OCI-LY1 (cell line): ENCODE results near the gene IL10RB.

ENCODE experiments used
- H2AFZ ChIP-seq: fragments of 200-600 bp; sonication (generic), shearing (Covaris generic); 2 replicates; pipeline ENCODE4 v1.6.0; 2014; ENCODE audit warnings: antibody characterized with exemption, mild to moderate bottlenecking, low read length
- H3F3A ChIP-seq: fragments of 200-600 bp; sonication (generic), shearing (Covaris generic); 2 replicates; pipeline ENCODE4 v1.6.0; 2014; ENCODE audit warnings: mild to moderate bottlenecking, antibody characterized with exemption, low read length, moderate library complexity; ENCODE audit not compliant: insufficient read depth
- H3K27ac ChIP-seq: fragments of 200-600 bp; sonication (generic); 2 replicates; pipeline ENCODE4 v1.5.1; 2014; ENCODE audit warnings: low read length, mixed run types, mild to moderate bottlenecking, low read depth; ENCODE audit not compliant: poor library complexity, severe bottlenecking
- H3K27me3 ChIP-seq: fragments of 200-600 bp; sonication (generic); 2 replicates; pipeline ENCODE4 v1.6.0; 2014; ENCODE audit warnings: antibody characterized with exemption, mild to moderate bottlenecking, low read length, moderate library complexity; ENCODE audit not compliant: insufficient read depth
- H3K36me3 ChIP-seq: fragments of 200-600 bp; sonication (generic); 2 replicates; pipeline ENCODE4 v1.6.1; 2014; ENCODE audit warnings: mild to moderate bottlenecking, antibody characterized with exemption, low read length, moderate library complexity, mixed read lengths; ENCODE audit not compliant: insufficient read depth
- H3K4me1 ChIP-seq: fragments of 200-600 bp; sonication (generic); 2 replicates; pipeline ENCODE4 v1.5.1; 2014; ENCODE audit warnings: mild to moderate bottlenecking, low read length, moderate library complexity; ENCODE audit not compliant: insufficient read depth, severe bottlenecking
- H3K4me2 ChIP-seq: fragments of 200-600 bp; sonication (generic), shearing (Covaris generic); 2 replicates; pipeline ENCODE4 v1.6.1; 2014; ENCODE audit warnings: low read length
- H3K4me3 ChIP-seq: fragments of 200-600 bp; sonication (generic); 2 replicates; pipeline ENCODE4 v1.5.1; 2014; ENCODE audit warnings: low read length, low read depth, mild to moderate bottlenecking, mixed read lengths; ENCODE audit not compliant: poor library complexity, severe bottlenecking
- H3K79me2 ChIP-seq: fragments of 200-600 bp; shearing (Covaris generic); 2 replicates; pipeline ENCODE4 v1.6.1; 2016; ENCODE audit warnings: mixed run types, low read length, mixed read lengths; ENCODE audit not compliant: insufficient read depth
- H3K9ac ChIP-seq: fragments of 200-600 bp; sonication (generic), shearing (Covaris generic); 2 replicates; pipeline ENCODE4 v1.6.1; 2014; ENCODE audit warnings: mild to moderate bottlenecking, low read length, mixed read lengths
- H3K9me2 ChIP-seq: fragments of 200-600 bp; sonication (generic), shearing (Covaris generic); 2 replicates; pipeline ENCODE4 v1.6.1; 2014; ENCODE audit warnings: low read depth, mild to moderate bottlenecking, low read length, mixed read lengths
- H3K9me3 ChIP-seq: fragments of 200-600 bp; shearing (Covaris generic); 2 replicates; pipeline ENCODE4 v1.6.1; 2014; ENCODE audit warnings: low read length, mixed read lengths
- H4K20me1 ChIP-seq: fragments of 200-600 bp; sonication (generic), shearing (Covaris generic); 2 replicates; pipeline ENCODE4 v1.6.0; 2016; ENCODE audit warnings: mild to moderate bottlenecking, low read length; ENCODE audit not compliant: insufficient read depth
- CTCF ChIP-seq: fragments of 200-600 bp; sonication (generic), shearing (Covaris generic); IDR thresholded peaks from 2 replicates; pipeline ENCODE4 v1.5.1; 2017; ENCODE audit warnings: mild to moderate bottlenecking, antibody characterized with exemption, low read length, moderate library complexity, mixed read lengths
- EZH2 ChIP-seq: fragments of 200-600 bp; sonication (generic), shearing (Covaris generic); IDR thresholded peaks from 2 replicates; pipeline ENCODE4 v1.8.0; 2017; ENCODE audit warnings: borderline replicate concordance, mixed run types, mild to moderate bottlenecking, antibody characterized with exemption, low read length, moderate library complexity, mixed read lengths

The IL10RB gene

GRCh38 chr21:33290441-33290840 is 24.3 kb downstream of the IL10RB start:
- no peaks in the 10 kb centered on the region for H3K27me3 ChIP-seq
- H3K9me2 ChIP-seq: no peaks in the 10 kb centered on the region
- H3K4me3 ChIP-seq: no peak overlapping the region
- no peak overlapping the region for H3K4me2 ChIP-seq
- peak overlapping the region; percentile 56 for H3K27ac ChIP-seq
- no peaks in the 10 kb centered on the region for H3K79me2 ChIP-seq
- no peak overlapping the region for H3K9ac ChIP-seq
- H3K4me1 ChIP-seq: peaks cover 51% of the 10 kb centered on the region
- TF ChIP-seq CTCF (no peak), EZH2 (no peak)
- no peak overlapping the region for H2AFZ ChIP-seq
- 0 out of 2 replicates have a peak, but pooled peaks cover 4% of the 10 kb centered on the region for H3F3A ChIP-seq
- H3K36me3 ChIP-seq: peaks cover 70% of the 10 kb centered on the region
- H3K9me3 ChIP-seq: no peaks in the 10 kb centered on the region
- H4K20me1 ChIP-seq: no peaks in the 10 kb centered on the region

DNA sequence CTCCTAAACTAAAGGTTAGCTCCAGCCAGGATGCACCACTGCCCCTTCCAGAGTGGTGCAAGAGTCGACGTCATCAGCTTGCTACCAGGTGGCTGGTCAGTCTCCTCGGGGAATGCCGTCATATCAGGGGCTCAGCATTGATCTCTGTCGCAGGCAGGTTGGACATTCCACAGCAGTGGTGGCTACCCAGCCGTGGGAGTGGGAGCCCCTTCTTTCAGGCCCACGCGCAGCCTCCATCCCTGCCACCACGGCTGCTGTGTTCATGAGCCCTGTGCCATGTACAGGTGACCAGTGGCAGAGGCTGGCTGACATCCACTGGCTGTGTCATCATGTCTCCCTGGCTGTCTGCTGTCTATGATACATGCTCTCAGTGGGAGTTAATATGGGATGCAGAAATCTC is 25.5 kb downstream of the IL10RB start:
- no peaks in the 10 kb centered on the region for H3K27me3 ChIP-seq
- peaks cover 61% of the 10 kb centered on the region for H3K4me1 ChIP-seq
- 0 out of 2 replicates have a peak, but pooled peaks cover 4% of the 10 kb centered on the region for H3F3A ChIP-seq
- H3K36me3 ChIP-seq: peaks cover 67% of the 10 kb centered on the region
- H3K27ac ChIP-seq: peak overlapping the region; percentile 96
- TF ChIP-seq EZH2 (no peak), CTCF (no peak)
- H3K9me2 ChIP-seq: no peaks in the 10 kb centered on the region
- H3K9ac ChIP-seq: no peak overlapping the region
- no peak overlapping the region for H3K4me2 ChIP-seq
- H3K9me3 ChIP-seq: no peaks in the 10 kb centered on the region
- H2AFZ ChIP-seq: no peak overlapping the region
- H3K4me3 ChIP-seq: no peak overlapping the region
- no peaks in the 10 kb centered on the region for H4K20me1 ChIP-seq
- H3K79me2 ChIP-seq: no peaks in the 10 kb centered on the region

DNA sequence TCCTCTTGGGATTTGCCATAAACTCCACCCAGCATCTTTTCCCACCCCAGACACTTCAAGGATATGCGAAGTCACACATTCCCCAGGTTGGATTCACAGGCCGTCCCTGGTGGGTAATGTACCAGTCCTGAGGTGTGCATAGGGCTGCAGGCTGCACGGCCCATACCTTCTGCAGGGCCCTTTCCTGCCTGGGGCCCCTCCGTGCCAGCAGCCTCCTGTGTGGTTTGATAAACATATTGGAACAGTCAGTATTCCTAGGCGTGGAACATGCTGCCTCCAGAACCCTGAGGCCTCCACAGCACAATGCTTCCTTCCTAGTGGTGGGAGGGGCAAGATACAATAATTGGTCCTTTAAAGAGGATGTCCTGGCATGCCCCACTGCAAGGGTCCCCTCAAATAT is 26.6 kb downstream of the IL10RB start:
- Histone ChIP-seq H3K27ac (peak overlapping the region; percentile 96), H3F3A (0 out of 2 replicates have a peak, but pooled peaks cover 4% of the 10 kb centered on the region), H3K36me3 (peaks cover 57% of the 10 kb centered on the region)

More for the DNA sequence above, 26.6 kb downstream of the IL10RB start:
- Histone ChIP-seq H4K20me1 (no peaks in the 10 kb centered on the region), H3K4me3 (no peak overlapping the region), H2AFZ (no peak overlapping the region), H3K79me2 (no peaks in the 10 kb centered on the region), H3K4me1 (peaks cover 66% of the 10 kb centered on the region), H3K9me2 (no peaks in the 10 kb centered on the region), H3K4me2 (no peak overlapping the region), H3K27me3 (no peaks in the 10 kb centered on the region), H3K9me3 (no peaks in the 10 kb centered on the region), H3K9ac (peak overlapping the region; percentile 32; the same call in 1 of the 2 replicates)
- TF ChIP-seq EZH2 (no peak), CTCF (no peak)
